ENCODE results near the gene DYNLL1. TPM values are rescaled to one million over a fixed set of nuclear protein-coding genes. Genes with fewer than 3 reads are reported as not detected.
A peak's percentile ranks its signal among the peaks of the same experiment; 100 is the strongest.

DYNLL1 gene
- total and polyA plus RNA-seq, 2 of the 13 experiments (the other 11 are each of a cell fraction or from before 2014, with no cell fraction given): 271 to 294 TPM

- TF ChIP-seq BRCA1 (CRISPR knock-in tag; IDR thresholded peaks at IDR 0.05) (0 out of 2 replicates have a peak, but pooled peaks have one; percentile 15), ZNF143 (CRISPR knock-in tag; IDR thresholded peaks at IDR 0.05) (peak; percentile 90), ZFP41 (CRISPR knock-in tag; IDR thresholded peaks at IDR 0.05; ENCODE audit: borderline replicate concordance) (no peak), ZNF782 (CRISPR knock-in tag; IDR thresholded peaks at IDR 0.05; ENCODE audit: borderline replicate concordance) (no peak), ZNF839 (CRISPR knock-in tag; IDR thresholded peaks at IDR 0.05; ENCODE audit: borderline replicate concordance) (no peak), ZNF34 (CRISPR knock-in tag; IDR thresholded peaks at IDR 0.05; ENCODE audit: borderline replicate concordance) (no peak), SKI (IDR thresholded peaks at IDR 0.05; ENCODE audit: partially characterized antibody) (no peak), ZNF225 (CRISPR knock-in tag; IDR thresholded peaks at IDR 0.05) (no peak), SKIL (CRISPR knock-in tag; IDR thresholded peaks at IDR 0.05; ENCODE audit: borderline replicate concordance) (no peak), ZBTB40 (IDR thresholded peaks at IDR 0.05) (no peak), ZBTB40 (CRISPR knock-in tag; IDR thresholded peaks at IDR 0.05) (no peak)
- TF ChIP-seq, protein P1, sequence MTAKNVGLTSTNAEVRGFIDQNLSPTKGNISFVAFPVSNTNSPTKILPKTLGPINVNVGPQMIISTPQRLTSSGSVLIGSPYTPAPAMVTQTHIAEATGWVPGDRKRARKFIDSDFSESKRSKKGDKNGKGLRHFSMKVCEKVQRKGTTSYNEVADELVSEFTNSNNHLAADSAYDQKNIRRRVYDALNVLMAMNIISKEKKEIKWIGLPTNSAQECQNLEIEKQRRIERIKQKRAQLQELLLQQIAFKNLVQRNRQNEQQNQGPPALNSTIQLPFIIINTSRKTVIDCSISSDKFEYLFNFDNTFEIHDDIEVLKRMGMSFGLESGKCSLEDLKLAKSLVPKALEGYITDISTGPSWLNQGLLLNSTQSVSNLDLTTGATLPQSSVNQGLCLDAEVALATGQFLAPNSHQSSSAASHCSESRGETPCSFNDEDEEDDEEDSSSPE (CRISPR knock-in tag; IDR thresholded peaks at IDR 0.05): no peak
- TF ChIP-seq, protein P2, sequence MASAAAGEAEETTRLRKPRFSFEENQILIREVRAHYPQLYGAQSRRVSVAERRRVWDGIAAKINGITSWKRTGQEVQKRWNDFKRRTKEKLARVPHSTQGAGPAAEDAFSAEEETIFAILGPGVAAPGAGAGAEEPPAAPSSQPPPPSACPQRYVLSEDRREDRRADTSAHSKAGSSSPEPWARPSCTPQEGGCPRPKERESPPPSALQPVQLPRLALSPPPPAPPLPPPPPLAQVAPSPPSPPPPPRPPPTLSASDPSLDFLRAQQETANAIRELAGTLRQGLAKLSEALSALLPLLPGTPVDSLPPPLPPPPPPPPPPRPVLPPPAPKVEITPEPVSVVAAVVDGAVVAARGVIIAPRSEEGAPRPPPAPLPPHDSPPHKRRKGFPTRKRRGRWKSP (CRISPR knock-in tag; IDR thresholded peaks at IDR 0.05): no peak
- TF ChIP-seq, protein P3, sequence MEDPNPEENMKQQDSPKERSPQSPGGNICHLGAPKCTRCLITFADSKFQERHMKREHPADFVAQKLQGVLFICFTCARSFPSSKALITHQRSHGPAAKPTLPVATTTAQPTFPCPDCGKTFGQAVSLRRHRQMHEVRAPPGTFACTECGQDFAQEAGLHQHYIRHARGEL (CRISPR knock-in tag; IDR thresholded peaks at IDR 0.05): no peak
Measured at GRCh38 chr12:120534203-120534702, 38.3 kb downstream of the DYNLL1 start, which contains the start of gene RNF10 (continued).
